NCI-H1092 treated with DMSO at 0.1 percent for 48 hours (cell line): Measurements from ENCODE around the gene TMEM141.

Source experiments
- DNase-seq: peaks from one replicate; lab custom pipeline; 2025; lab: John Stamatoyannopoulos, UW

Gene TMEM141

GRCh38 chr9:136814725-136815421, 23.7 kb downstream of the TMEM141 start:
- no peak for DNase-seq

- DNase-seq, result no peak
Observed at GRCh38 chr9:136815422-136815782, 24.3 kb downstream of the TMEM141 start.

GRCh38 chr9:136820971-136821825, 30.1 kb downstream of the TMEM141 start:
- DNase-seq, result no peak

GRCh38 chr9:136821826-136822544, 30.8 kb downstream of the TMEM141 start:
- no peak for DNase-seq

GRCh38 chr9:136823136-136824046, 32.2 kb downstream of the TMEM141 start:
- DNase-seq, result no peak

GRCh38 chr9:136824496-136825225, 33.5 kb downstream of the TMEM141 start:
- DNase-seq, result no peak

GRCh38 chr9:136825295-136826187, 34.4 kb downstream of the TMEM141 start:
- DNase-seq, result no peak

- no peak for DNase-seq
Observed at GRCh38 chr9:136826188-136826541, 35.0 kb downstream of the TMEM141 start.

GRCh38 chr9:136826703-136827582, 35.8 kb downstream of the TMEM141 start:
- DNase-seq, result no peak

GRCh38 chr9:136827794-136828473, 36.8 kb downstream of the TMEM141 start:
- no peak for DNase-seq

- no peak for DNase-seq
Observed at GRCh38 chr9:136828474-136829140, 37.5 kb downstream of the TMEM141 start.

- no peak for DNase-seq
Observed at GRCh38 chr9:136829412-136829811, 38.3 kb downstream of the TMEM141 start.

- no peak for DNase-seq
Observed at GRCh38 chr9:136829981-136830885, 39.1 kb downstream of the TMEM141 start.

- DNase-seq, result no peak
Observed at GRCh38 chr9:136831002-136831719, 40.0 kb downstream of the TMEM141 start.

- DNase-seq, result no peak
Observed at GRCh38 chr9:136831720-136832104, 40.6 kb downstream of the TMEM141 start.

GRCh38 chr9:136832581-136832980, 41.4 kb downstream of the TMEM141 start:
- DNase-seq, result no peak
